ENCODE results near the gene LUZP2. TPM values are rescaled to one million over a fixed set of nuclear protein-coding genes. Genes with fewer than 3 reads are reported as not detected.

Gene LUZP2
- total RNA-seq, 1 donor from 2014 or later, result not detected

DNA sequence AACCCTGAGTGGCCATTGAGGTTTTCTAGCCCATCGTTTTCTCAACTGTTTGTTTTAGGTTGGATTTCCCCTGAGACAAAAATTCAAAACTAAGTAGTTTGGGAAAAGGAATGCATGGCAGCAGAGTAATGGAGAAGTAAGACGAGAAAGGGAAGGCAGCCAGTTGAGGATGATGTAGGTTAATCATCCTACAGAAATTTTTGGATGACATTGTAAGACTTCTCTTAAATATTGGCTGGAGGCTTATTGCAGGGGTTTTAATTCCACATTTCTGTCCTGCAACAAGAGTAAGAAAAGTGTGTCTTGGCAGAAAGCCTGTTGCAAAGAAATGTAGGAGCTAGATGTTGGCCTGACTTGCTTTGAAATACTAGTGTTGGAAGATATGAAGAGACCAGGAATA lies 308.8 kb downstream of the LUZP2 start:
- no peak overlapping the region for H3K27ac ChIP-seq
- no peak for DNase-seq
- ATAC-seq, result no peak
- H3K4me1 ChIP-seq, result no peaks in the 10 kb centered on the region
- intact Hi-C loops (cut with DNase I), result no loop called here
- H3K36me3 ChIP-seq, result no peaks in the 10 kb centered on the region
- no peaks in the 10 kb centered on the region for H3K9me3 ChIP-seq
- no peaks in the 10 kb centered on the region for H3K27me3 ChIP-seq (ENCODE audit: low read depth)
- no peak overlapping the region for H3K4me3 ChIP-seq
- no peak for TF ChIP-seq CTCF (IDR thresholded peaks at IDR 0.05)

DNA sequence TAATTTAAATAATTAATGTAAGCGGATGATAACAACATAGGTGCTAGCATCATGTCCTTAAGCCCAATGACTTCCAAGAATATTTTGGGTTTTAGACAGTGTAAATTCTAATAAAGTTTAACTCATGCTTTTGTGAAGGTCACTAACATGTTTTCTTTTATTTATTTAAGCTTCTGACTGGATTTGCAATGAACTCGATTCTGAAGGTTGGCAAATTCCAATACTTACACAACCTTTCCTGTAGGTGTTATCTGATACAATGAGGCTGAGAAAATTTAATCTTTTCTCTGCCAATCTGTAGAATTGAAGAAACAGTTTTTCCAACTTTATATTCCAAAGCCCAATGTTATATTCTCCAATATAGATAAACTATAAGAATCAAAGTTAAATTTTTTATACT lies 311.3 kb downstream of the LUZP2 start:
- no peak overlapping the region for H3K27ac ChIP-seq
- no peaks in the 10 kb centered on the region for H3K4me1 ChIP-seq
- H3K36me3 ChIP-seq, result no peaks in the 10 kb centered on the region
- no peak overlapping the region for H3K4me3 ChIP-seq
- DNase-seq (no peak), ATAC-seq (no peak)
- TF ChIP-seq CTCF (IDR thresholded peaks at IDR 0.05), result no peak
- intact Hi-C loops (cut with DNase I), result no loop called here
- H3K9me3 ChIP-seq, result no peaks in the 10 kb centered on the region
- no peaks in the 10 kb centered on the region for H3K27me3 ChIP-seq (ENCODE audit: low read depth)

- H3K4me3 ChIP-seq, result no peak overlapping the region
- ATAC-seq (no peak), DNase-seq (no peak)
- H3K27me3 ChIP-seq (ENCODE audit: low read depth), result no peaks in the 10 kb centered on the region
- no peak overlapping the region for H3K27ac ChIP-seq
- H3K4me1 ChIP-seq, result no peaks in the 10 kb centered on the region
- no peaks in the 10 kb centered on the region for H3K36me3 ChIP-seq
- intact Hi-C loops (cut with DNase I), result no loop called here
- no peaks in the 10 kb centered on the region for H3K9me3 ChIP-seq
- TF ChIP-seq CTCF (IDR thresholded peaks at IDR 0.05), result no peak
Measured at GRCh38 chr11:24819006-24819405, 322.2 kb downstream of the LUZP2 start.

- Histone ChIP-seq H3K9me3 (no peaks in the 10 kb centered on the region), H3K27ac (no peak overlapping the region), H3K4me3 (no peak overlapping the region), H3K36me3 (no peaks in the 10 kb centered on the region), H3K27me3 (ENCODE audit: low read depth) (no peaks in the 10 kb centered on the region), H3K4me1 (no peaks in the 10 kb centered on the region)
- ATAC-seq, result no peak
- TF ChIP-seq CTCF (IDR thresholded peaks at IDR 0.05), result no peak
- intact Hi-C loops (cut with DNase I), result no loop called here
- DNase-seq, result no peak
Measured at GRCh38 chr11:24819863-24820434, 323.1 kb downstream of the LUZP2 start.

GRCh38 chr11:24820541-24820940 lies 323.7 kb downstream of the LUZP2 start:
- Histone ChIP-seq H3K27ac (no peak overlapping the region), H3K4me1 (no peaks in the 10 kb centered on the region), H3K36me3 (no peaks in the 10 kb centered on the region), H3K4me3 (no peak overlapping the region), H3K27me3 (ENCODE audit: low read depth) (no peaks in the 10 kb centered on the region), H3K9me3 (no peaks in the 10 kb centered on the region)
- no peak for TF ChIP-seq CTCF (IDR thresholded peaks at IDR 0.05)
- ATAC-seq (no peak), DNase-seq (no peak)
- intact Hi-C loops (cut with DNase I), result no loop called here

All from lower lobe of right lung (tissue), 2 donors.